Skin epidermis (tissue), 12 donors: Measurements from ENCODE around the gene DYNLT5.
"Not testable (repeated sequence)": the region's sequence is repeated elsewhere in the genome, so short reads cannot be mapped to it uniquely, and the experiment has no call there.

Experiments used
- H3K27ac ChIP-seq, 21 experiments: fragments of 200-600 bp; sonication (generic) in 11 of 21; one replicate each; pipeline ENCODE4 v1.5.0; 2020; ENCODE audit warnings: mild to moderate bottlenecking in 3 of 21, inconsistent platforms in 2 of 21, moderate library complexity in 2 of 21
- H3K4me3 ChIP-seq, 7 experiments: fragments of 200-600 bp; sonication (generic) in 2 of 7; one replicate each; pipeline ENCODE4 v1.5.0; 2020; ENCODE audit warnings: inconsistent platforms in 2 of 7, mild to moderate bottlenecking in 2 of 7, moderate library complexity in 1 of 7

DYNLT5 gene, protein sequence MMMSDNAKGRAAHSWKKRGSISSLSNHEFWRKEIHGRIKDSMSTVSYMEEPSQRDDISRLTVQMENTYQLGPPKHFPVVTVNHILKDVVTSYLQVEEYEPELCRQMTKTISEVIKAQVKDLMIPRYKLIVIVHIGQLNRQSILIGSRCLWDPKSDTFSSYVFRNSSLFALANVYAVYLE

DNA sequence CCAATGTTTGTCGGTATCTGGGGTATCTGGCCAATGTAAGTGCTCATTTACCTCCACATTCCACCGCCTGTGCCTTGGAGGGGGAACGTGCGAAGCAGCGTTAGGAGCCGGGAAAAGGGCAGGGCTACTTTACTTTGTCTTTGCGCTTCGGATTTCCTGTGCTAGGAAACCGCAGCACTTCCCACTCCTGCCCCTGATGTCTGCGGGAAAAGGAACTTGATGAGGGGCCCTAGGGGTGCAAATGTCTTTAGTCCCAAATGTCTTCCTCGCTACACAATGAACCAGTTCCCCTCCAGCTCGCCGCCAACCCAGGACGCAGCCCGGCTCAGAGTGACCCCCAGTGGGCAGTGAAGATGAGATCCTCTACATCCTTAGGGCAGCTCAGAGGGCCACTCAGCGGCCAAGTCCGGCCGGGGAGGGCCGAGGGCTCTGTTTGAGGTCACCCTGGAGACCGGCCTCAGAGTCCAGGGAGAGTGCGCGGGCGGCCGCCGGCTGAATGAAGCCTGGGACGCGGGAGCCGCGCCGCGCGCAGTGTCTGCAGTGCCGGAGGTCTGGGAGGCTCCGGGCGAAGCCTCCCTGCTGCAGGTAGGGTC lies at the start of gene DYNLT5:
TSS of gene DYNLT5 (plus strand) at position 460 of the 593 bp plus-strand sequence. CDS start 2,200 bp downstream, outside the sequence.
- H3K4me3 ChIP-seq: peak within 1 kb of the TSS; percentile 20 to 39 (median 32)
- peak within 1 kb of the TSS in 6 of 21 experiments; percentile 4 to 30 (median 18) for H3K27ac ChIP-seq

DNA sequence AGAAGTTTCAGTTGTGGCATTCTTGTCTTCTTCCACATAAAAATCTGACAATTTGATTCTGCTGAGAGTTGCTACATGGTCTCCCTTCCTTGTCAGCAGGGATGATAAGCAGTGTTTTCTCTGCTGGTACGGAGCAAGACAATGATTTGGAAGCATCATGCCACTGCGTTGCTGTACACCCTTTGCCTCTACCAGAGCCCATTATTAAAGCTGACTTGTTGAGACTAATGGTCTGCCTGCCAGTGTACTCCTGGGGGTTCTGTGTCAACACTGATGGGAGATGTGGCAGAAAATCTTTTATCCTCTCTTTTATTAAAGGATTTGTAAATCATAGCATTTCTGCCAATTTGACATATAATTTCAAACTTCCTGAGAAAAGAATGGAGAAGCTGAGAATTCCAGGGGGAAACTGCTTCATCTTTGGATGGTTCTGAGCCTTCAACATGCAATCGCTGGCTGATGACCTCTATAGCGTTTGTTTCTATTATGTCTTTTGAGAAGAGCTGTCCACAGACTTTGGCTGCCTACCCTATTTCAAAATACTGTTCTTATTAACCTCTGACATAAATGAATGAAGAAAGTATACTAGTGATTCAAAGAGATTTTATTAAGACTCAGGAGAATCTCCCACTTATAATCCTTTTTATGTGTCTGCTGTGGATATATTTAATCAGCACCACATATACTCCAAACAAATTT lies 47.9 kb upstream of the DYNLT5 start:
- peak overlapping the region in 5 of 21 experiments; percentile 3 to 60 (median 32) for H3K27ac ChIP-seq

DNA sequence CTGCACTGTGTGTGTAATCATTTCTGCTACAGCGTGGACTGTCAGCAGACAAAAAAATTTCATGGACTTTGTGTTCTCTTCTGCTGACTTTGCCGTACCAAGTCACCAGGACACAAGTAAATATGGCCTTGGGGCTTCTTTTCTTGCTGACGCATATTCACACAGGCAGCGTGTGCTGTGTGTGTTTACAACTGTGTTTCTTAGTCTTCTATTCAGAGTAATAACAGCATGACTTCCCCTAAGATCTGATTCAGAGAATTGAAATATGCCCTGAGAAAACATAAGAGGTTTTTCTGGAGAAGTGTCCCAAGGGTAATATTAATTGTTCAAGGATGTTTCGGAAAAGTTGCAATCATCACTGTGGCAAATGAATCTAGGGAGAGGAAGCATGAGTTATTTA lies 47.1 kb upstream of the DYNLT5 start:
- peak overlapping the region in 5 of 21 experiments; percentile 3 to 60 (median 22) for H3K27ac ChIP-seq
- H3K4me3 ChIP-seq: no peak overlapping the region

More for the DNA sequence above, 47.9 kb upstream of the DYNLT5 start:
- no peak overlapping the region for H3K4me3 ChIP-seq

DNA sequence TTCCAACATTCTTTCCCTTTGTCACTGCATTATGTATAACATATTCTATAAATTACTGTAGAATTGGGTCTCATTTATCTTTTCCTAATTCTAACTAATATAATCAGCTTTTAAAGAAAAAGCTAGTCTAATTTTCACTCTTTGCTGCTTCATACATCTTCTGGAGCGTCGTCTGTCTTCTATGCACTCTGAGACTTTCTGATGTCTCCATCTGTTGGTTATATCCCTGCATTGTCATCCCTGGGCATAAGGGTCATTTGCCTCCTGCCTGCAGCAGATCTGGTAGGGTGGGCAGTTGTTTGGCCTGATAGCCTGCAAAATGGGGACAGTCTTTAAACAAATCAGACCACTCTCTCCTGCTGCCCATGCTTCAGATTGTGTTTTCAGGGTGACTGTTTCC lies 40.8 kb upstream of the DYNLT5 start:
- H3K27ac ChIP-seq: no peak overlapping the region
- H3K4me3 ChIP-seq: no peak overlapping the region

DNA sequence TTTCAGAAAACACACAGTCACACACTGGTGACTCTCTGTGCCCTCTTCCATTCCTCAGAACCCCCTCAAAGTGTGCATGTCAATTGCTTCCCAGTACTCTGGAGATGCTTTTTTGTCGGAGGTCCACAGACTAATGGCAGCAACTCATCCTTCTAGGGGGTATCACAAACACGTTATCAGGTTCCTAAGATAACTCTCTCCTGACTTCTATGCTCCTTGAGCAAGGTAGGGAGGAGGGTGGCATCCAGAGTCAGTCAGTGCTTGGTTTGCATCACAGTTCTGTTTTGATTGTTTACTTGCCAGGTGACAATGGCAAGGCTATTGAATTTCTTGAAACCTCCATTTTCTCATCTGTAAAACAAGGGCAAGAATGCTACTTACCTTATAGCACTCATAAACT lies 39.4 kb upstream of the DYNLT5 start:
- H3K4me3 ChIP-seq: no peak overlapping the region
- no peak overlapping the region for H3K27ac ChIP-seq

DNA sequence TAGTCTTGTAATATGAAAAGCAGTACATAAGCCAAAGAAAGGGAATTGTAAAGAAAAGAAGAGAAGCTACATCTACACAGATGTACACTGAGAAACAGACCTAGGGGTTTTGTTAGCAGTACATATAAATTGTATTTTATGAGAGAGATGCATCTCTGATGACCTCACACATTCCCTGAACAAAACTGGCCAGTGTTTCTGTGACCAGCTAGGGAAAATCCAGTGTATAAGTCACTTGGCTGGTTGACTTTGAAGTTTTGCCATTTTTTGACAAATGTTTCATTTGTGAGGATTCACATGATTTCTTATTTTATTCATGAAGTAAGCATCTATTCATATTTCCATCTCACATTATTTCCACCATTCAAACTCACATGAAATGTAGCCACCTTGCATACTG lies 28.3 kb upstream of the DYNLT5 start:
- Histone ChIP-seq H3K4me3 (no peak overlapping the region), H3K27ac (no peak overlapping the region)

DNA sequence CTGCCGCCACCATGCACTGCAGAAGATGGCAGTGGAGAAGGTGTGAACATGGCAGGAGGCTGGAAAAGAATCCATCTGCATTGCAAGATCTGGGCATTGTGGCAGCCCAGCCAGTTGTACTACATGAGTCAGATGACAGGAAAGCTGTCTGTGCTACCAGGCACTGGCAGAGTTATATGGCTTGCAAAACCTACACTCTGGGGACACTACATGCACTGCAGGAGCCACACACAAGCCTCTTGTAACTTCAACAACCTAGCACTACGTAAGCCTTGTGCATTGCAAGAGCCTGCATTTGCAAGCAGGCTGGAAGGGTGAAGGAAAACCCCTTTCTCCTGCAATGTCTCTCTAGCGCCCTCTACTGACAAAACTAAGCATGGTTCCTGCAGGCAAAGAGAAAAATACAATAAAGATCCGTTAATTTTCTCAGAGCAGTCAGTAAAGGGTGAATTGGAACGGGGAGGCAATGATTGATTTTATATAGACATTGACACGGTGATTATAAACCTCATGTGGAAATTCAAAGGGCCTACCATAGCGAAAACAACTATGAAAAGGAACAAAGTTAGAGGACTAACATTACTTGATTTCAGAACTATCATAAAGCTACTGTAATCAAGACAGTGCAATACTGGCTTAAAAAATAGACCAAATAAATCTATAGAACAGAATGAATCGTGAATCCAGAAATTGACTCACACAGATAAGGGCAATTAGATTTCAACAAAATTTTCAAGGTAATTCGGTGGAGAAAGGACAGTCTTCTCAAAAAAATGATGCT lies 26.2 kb upstream of the DYNLT5 start:
- Histone ChIP-seq H3K4me3 (no peak overlapping the region), H3K27ac (no peak overlapping the region)

DNA sequence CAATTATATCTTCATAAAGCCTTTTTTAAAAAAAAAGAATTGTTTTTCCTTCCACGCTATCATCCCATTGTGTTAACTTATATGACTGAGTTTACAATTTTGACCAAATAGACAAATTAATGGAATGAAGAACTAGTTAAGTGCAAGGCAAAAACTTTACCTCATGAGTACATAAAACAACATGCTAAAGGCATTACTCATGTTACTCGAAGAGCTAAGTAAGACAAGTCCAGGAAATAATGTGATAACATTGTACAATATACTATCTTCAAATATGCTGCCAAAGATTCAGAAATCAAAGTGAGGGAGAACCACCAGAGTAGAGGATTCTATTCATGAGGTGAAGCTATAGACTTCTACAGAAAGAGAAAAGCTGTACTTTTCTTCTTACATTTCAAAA lies 24.2 kb upstream of the DYNLT5 start:
- Histone ChIP-seq H3K27ac (no peak overlapping the region), H3K4me3 (no peak overlapping the region)

DNA sequence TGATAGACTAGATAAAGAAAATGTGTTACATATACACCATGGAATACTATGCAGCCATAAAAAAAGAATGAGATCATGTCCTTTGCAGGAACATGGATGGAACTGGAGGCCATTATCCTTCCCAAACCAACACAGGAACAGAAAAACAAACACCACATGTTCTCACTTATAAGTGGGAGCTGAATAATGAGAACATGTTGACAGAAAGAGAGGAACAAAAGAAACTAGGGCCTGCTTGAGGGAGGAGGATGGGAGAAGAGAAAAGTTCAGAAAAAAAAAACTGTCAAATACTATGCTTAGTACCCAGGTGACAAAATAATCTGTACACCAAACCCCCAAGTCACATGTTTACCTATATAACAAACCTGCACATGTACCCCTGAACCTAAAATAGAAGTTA lies 23.5 kb upstream of the DYNLT5 start:
- peak overlapping the region in 2 of 21 experiments; percentile 4 to 55 for H3K27ac ChIP-seq
- not testable (repeated sequence) for H3K4me3 ChIP-seq

DNA sequence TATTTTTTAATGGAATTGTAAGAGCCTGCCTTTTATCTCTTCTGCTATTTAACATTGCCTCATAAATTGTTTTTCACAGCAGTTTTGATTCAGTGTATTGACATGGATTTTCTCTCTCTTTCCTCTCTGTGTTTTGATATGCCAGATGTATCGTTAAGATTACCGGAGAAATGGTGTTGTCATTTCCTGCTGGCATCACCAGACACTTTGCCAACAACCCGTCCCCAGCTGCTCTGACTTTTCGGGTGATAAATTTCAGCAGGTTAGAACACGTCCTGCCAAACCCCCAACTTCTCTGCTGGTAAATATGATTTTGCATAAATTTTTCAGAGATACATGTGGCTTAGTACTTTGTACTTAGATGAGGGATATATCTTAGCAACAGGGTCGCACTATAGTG lies 23.1 kb upstream of the DYNLT5 start:
- H3K4me3 ChIP-seq: no peak overlapping the region
- H3K27ac ChIP-seq: peak overlapping the region in 2 of 21 experiments; percentile 4 to 55

DNA sequence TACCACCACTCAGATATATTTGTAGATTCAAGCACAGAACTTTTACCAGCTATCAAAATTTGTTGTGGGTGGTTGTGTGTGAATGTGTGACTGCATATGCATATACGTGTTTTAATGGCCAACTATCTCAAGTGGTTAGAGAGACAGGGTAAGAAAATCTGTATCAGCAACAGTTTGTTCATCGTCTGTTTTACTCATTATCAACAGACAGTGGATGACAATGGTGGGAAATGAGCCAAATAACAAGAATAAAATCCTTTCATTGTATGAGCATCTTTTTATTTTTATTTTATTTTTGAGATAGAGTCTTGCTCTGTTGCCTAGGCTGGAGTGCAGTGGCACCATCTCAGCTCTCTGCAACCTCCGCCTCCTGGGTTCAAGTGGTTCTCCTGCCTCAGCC lies 22.7 kb upstream of the DYNLT5 start:
- Histone ChIP-seq H3K4me3 (no peak overlapping the region), H3K27ac (peak overlapping the region in 1 of 21 experiments; percentile 4)

DNA sequence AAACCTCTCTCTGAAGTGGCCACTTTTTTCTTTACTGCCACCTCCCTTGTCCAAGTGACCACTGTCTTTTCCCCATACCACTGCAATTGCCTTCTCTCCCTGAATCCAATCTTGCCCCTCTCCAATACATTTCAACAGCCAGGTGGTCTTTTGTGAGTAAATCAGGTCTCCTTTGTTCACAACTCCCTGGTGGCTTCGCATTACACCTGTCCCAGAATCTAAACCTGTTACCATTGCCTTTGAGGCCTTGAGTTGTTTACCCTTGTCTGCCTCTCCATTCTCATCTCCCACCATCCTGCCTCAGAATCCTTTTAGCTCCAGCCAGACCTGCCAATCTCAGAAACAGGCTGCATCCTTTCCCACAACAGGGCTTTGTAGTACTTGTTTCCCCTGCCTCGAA lies 21.8 kb upstream of the DYNLT5 start:
- Histone ChIP-seq H3K4me3 (no peak overlapping the region), H3K27ac (no peak overlapping the region)

DNA sequence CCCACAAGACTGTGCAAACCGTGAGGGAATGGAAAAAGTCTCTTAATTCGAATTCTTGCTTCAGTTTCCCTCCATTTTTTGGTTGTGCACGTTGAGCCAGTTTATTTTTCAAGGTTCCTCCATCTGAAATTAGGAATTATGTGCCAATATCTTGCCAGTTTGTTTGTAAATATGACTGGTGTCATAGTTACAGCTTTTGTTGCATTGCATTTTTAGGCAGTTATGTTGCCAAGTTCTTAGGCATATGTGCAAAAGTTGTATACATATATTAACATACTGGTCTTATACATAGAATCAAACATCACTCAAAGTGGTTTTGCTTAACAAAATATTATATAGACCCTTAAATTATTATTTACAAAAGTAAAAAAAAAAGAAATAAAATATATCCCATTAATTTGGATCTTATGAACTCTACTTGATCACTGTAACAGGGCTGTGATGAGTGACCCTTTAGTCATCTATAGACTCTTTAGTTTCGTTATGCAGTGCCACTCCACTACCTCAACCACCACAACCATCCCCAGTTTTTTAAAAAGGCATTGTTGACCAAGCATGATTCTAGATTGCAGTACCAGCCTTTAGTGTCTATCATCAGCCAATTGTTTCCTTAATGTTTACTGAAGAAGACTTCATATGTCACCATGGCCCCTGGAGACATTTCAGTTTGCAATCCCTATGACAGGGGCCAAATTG lies 20.9 kb upstream of the DYNLT5 start:
- no peak overlapping the region for H3K4me3 ChIP-seq
- H3K27ac ChIP-seq: no peak overlapping the region

DNA sequence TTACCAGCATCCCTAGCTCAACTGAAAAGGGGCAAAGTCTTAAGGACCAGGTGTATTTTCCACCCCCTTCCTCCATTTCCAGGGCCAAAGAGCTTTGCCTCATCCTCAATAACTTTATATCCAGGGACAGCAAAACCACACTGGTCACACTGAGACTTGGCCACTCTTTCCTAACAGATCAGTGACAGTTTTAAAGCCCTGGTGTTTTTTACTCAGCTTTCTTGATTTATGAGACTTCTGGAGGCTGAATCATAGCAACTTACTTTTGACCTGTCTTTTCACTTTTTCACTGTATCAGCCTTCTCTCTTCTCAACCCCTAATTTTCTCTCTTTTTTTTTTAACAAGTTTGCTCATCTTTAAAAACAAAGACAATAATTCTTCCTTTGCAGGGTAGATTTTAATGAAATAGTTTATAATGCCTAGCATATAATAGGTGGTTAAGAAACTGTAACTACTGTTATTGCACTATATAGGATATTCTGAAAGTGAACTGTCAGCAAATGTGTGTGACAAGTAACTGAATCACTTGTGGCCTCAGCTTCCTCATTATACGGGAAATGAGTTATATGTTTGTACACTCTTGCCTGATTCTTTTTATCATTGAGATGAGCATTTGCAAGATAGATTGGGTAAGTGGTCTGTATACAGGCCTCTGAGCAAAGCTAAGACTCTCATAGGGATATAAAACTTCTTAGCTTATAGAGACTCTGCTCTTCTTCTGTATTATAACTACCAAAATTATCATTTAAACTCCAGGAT lies 19.7 kb upstream of the DYNLT5 start:
- H3K27ac ChIP-seq: no peak overlapping the region
- no peak overlapping the region for H3K4me3 ChIP-seq

DNA sequence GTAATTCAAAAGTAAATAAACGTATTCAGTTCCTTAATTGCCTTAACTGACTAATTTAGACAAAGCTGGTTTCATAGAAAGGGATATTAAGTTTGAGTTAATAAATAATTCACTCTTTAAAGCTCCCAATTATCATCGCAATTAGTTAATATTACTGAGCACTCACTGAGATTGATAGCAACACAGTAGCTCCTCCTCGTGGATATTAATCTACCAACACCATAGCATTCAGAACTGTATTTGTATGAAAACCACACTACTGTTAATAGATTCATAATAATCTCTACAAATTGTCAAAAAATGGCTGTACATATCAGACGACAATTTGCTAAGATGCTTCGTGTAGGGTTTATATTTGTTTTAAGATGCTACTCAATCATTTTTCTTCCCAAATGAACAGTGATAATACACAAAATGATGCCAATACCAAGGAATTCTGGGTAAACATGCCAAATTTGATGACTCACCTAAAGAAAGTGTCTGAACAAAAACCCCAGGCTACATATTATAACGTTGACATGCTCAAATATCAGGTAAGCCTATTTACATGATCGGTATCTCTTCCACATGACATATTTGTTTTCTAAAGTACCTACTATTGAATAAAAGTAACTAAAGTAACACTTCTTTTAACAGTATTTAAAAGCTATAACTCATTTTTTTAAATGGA lies 18.8 kb upstream of the DYNLT5 start:
- Histone ChIP-seq H3K27ac (no peak overlapping the region), H3K4me3 (no peak overlapping the region)

DNA sequence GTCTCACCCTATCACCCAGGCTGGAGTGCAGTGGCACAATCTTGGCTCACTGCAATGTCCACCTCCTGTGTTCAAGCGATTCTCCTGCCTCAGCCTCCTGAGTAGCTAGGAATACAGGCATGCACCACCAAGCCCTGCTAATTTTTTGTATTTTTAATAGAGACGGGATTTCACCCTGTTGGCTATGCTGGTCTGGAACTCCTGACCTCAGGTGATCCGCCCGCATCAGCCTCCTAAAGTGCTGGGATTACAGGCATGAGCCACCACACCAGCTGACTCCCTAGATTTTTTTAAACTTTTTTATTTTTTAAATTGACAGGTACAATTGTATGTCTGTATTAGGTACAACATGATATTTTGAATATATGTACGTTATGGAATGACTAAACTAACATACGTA lies 17.7 kb upstream of the DYNLT5 start:
- H3K4me3 ChIP-seq, H3K27ac ChIP-seq: not testable (repeated sequence)

DNA sequence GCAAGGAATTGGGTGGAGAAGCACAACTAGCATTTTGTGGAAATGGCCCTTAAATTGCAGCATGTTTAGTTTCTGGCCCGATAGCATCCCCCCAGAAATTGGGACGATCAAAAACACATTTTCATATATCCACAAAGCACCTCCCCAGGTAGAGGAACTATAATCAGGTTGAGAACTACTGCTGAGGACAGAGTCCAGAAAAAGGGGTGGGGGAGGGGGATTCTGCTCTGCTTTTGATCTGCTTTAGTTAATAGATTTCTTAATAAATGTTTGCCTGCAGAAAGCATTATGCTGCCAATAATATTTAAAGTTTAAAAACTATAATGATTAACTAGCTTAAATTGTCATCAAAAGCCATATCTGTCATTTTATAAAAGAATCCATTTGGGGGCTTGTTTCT lies 14.4 kb upstream of the DYNLT5 start:
- Histone ChIP-seq H3K27ac (no peak overlapping the region), H3K4me3 (no peak overlapping the region)

DNA sequence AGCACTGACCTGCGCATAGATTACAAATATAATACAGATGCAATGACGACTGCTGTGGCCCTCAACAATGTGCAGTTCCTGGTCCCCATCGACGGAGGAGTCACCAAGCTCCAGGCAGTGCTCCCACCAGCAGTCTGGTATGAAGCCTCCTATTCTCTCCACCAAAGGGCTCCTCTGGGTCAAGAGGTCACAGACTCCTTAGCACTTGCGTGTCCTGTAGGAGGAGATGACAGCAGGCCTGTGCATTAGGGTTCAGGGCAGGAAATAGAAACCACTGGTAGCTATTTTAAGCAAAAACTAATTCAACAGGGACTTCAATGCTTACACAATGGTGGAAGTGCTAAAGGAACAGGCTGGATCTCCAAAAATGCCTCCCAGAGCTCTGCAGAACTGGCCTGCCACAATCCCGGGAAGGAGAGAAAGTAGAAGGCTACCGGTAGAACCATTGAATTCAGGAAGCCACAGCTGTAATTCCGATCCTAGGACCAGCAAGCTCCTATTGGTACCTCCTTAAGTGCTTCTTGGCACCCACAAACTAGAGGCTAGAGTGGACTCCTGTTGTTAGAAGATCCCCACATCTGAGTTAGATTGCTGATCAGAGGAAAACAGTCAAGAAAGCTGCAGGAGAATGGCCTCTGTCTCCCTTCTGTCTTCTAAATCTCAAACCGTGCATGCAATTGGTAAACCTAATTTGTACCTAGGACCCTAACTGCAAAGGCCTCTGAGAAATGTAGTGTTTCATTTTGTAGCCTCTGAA lies 12.7 kb upstream of the DYNLT5 start:
- H3K27ac ChIP-seq: no peak overlapping the region
- no peak overlapping the region for H3K4me3 ChIP-seq
